ENCODE data around the gene ABHD12B. TPM values are rescaled to one million over a fixed set of nuclear protein-coding genes. Genes with fewer than 3 reads are reported as not detected.

The ABHD12B gene
- total and polyA plus RNA-seq, 2 of the 13 experiments (the other 11 are each of a cell fraction or from before 2014, with no cell fraction given), result not detected

GRCh38 chr14:50943943-50944646, 72.2 kb downstream of the ABHD12B start, which contains the start of gene PYGL (continued):
- TF ChIP-seq, protein P1, sequence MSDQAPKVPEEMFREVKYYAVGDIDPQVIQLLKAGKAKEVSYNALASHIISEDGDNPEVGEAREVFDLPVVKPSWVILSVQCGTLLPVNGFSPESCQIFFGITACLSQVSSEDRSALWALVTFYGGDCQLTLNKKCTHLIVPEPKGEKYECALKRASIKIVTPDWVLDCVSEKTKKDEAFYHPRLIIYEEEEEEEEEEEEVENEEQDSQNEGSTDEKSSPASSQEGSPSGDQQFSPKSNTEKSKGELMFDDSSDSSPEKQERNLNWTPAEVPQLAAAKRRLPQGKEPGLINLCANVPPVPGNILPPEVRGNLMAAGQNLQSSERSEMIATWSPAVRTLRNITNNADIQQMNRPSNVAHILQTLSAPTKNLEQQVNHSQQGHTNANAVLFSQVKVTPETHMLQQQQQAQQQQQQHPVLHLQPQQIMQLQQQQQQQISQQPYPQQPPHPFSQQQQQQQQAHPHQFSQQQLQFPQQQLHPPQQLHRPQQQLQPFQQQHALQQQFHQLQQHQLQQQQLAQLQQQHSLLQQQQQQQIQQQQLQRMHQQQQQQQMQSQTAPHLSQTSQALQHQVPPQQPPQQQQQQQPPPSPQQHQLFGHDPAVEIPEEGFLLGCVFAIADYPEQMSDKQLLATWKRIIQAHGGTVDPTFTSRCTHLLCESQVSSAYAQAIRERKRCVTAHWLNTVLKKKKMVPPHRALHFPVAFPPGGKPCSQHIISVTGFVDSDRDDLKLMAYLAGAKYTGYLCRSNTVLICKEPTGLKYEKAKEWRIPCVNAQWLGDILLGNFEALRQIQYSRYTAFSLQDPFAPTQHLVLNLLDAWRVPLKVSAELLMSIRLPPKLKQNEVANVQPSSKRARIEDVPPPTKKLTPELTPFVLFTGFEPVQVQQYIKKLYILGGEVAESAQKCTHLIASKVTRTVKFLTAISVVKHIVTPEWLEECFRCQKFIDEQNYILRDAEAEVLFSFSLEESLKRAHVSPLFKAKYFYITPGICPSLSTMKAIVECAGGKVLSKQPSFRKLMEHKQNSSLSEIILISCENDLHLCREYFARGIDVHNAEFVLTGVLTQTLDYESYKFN (CRISPR knock-in tag; conservative IDR thresholded peaks at IDR 0.05), result no peak; the same call in 1 of the 2 replicates
- peak; percentile 31 for TF ChIP-seq HNF4A (CRISPR knock-in tag; IDR thresholded peaks at IDR 0.05)
- TF ChIP-seq SSRP1 (CRISPR knock-in tag; IDR thresholded peaks at IDR 0.05), result no peak
- TF ChIP-seq MIXL1 (CRISPR knock-in tag; IDR thresholded peaks at IDR 0.05), result no peak
- no peak for TF ChIP-seq EHMT2 (IDR thresholded peaks at IDR 0.05; ENCODE audit: borderline replicate concordance, low read depth, low read length)
- no peak for TF ChIP-seq SMAD1 (CRISPR knock-in tag; IDR thresholded peaks at IDR 0.05; ENCODE audit: borderline replicate concordance, low read depth)
- no peak; the same call in 1 of the 2 replicates for TF ChIP-seq MTF1 (CRISPR knock-in tag; IDR thresholded peaks at IDR 0.05)
- TF ChIP-seq CEBPB (IDR thresholded peaks at IDR 0.05; ENCODE audit: borderline replicate concordance, low read depth, low read length), result no peak
- peak; percentile 72; the same call in 1 of the 2 replicates for TF ChIP-seq ZNF331 (CRISPR knock-in tag; IDR thresholded peaks at IDR 0.05)
- TF ChIP-seq ZNF350 (CRISPR knock-in tag; IDR thresholded peaks at IDR 0.05; ENCODE audit: borderline replicate concordance, low read depth), result no peak
- TF ChIP-seq FOXA1 (IDR thresholded peaks at IDR 0.05), result no peak
- 0 out of 2 replicates have a peak, but pooled peaks have one; percentile 3 for TF ChIP-seq FOXA1 (CRISPR knock-in tag; IDR thresholded peaks at IDR 0.05)
- no peak for TF ChIP-seq JUN (CRISPR knock-in tag; IDR thresholded peaks at IDR 0.05)
- TF ChIP-seq ZNF251 (CRISPR knock-in tag; IDR thresholded peaks at IDR 0.05), result 0 out of 2 replicates have a peak, but pooled peaks have one; percentile 26
- TF ChIP-seq ZNF691 (CRISPR knock-in tag; IDR thresholded peaks at IDR 0.05; ENCODE audit: borderline replicate concordance, low read depth), result peak; percentile 79; the same call in 1 of the 2 replicates
- TF ChIP-seq ZNF296 (CRISPR knock-in tag; conservative IDR thresholded peaks at IDR 0.05), result peak; percentile 54; the same call in 1 of the 2 replicates
- TF ChIP-seq NFAT5 (CRISPR knock-in tag; IDR thresholded peaks at IDR 0.05), result no peak
- peak; percentile 92 for TF ChIP-seq MYC (CRISPR knock-in tag; IDR thresholded peaks at IDR 0.05; ENCODE audit: borderline replicate concordance)
- TF ChIP-seq ZNF713 (CRISPR knock-in tag; IDR thresholded peaks at IDR 0.05), result no peak
- TF ChIP-seq, protein P2, sequence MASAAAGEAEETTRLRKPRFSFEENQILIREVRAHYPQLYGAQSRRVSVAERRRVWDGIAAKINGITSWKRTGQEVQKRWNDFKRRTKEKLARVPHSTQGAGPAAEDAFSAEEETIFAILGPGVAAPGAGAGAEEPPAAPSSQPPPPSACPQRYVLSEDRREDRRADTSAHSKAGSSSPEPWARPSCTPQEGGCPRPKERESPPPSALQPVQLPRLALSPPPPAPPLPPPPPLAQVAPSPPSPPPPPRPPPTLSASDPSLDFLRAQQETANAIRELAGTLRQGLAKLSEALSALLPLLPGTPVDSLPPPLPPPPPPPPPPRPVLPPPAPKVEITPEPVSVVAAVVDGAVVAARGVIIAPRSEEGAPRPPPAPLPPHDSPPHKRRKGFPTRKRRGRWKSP (CRISPR knock-in tag; IDR thresholded peaks at IDR 0.05), result peak; percentile 81
